Muscle of leg (tissue), 11 donors: ENCODE results near the gene PYY. TPM values are rescaled to one million over a fixed set of nuclear protein-coding genes. Genes with fewer than 3 reads are reported as not detected.
"Not testable (repeated sequence)": the region's sequence is repeated elsewhere in the genome, so short reads cannot be mapped to it uniquely, and the experiment has no call there.

Experiments
- DNase-seq: peaks from one replicate; pipeline ENCODE4 v3.0.0; 2013
- H3K27ac ChIP-seq: one replicate; pipeline ENCODE4 v1.5.1; 2013; ENCODE audit warnings: mild to moderate bottlenecking, low read length, control low read depth
- H3K27me3 ChIP-seq: one replicate; pipeline ENCODE4 v1.6.1; 2013; ENCODE audit warnings: low read length; ENCODE audit not compliant: control insufficient read depth, insufficient read depth
- H3K36me3 ChIP-seq: one replicate; pipeline ENCODE4 v1.6.1; 2013; ENCODE audit warnings: low read length; ENCODE audit not compliant: control insufficient read depth, insufficient read depth
- H3K4me1 ChIP-seq: one replicate; pipeline ENCODE4 v1.6.1; 2013; ENCODE audit warnings: low read length; ENCODE audit not compliant: control insufficient read depth, insufficient read depth
- H3K4me3 ChIP-seq: one replicate; pipeline ENCODE4 v1.5.1; 2013; ENCODE audit warnings: low read length, control low read depth
- H3K9me3 ChIP-seq: replicated peaks from 2 replicates; pipeline ENCODE4 v1.6.1; 2013; ENCODE audit warnings: low read depth, low read length; ENCODE audit not compliant: control insufficient read depth
- WGBS: methylation state at CpG from one replicate; pipeline ENCODE4 v1.1.5; 2013; ENCODE audit warnings: missing lambda C conversion rate; ENCODE audit not compliant: insufficient coverage; 5-methylcytosine and 5-hydroxymethylcytosine counted together
- polyA plus RNA-seq, 8 donors: library from polyadenylated mRNA; unstranded; fragments of 120-200 nt; gene quantifications; one replicate each; pipeline versions ENCODE4 v1.2.1 to v1.2.3, GENCODE V29; 2013; ENCODE audit warnings: inconsistent platforms in 1 of 8, low replicate concordance in 1 of 8; ENCODE audit not compliant: insufficient read length in 8 of 8, insufficient read depth in 1 of 8
- total RNA-seq: library from RNA; stranded (reverse); fragments of 120-200 nt; gene quantifications from one replicate; pipeline ENCODE4 v1.2.4, GENCODE V29; 2013

PYY gene
- total and polyA plus RNA-seq, 9 donors, result 0.17 to 0.80 TPM; not detected in 7

DNA sequence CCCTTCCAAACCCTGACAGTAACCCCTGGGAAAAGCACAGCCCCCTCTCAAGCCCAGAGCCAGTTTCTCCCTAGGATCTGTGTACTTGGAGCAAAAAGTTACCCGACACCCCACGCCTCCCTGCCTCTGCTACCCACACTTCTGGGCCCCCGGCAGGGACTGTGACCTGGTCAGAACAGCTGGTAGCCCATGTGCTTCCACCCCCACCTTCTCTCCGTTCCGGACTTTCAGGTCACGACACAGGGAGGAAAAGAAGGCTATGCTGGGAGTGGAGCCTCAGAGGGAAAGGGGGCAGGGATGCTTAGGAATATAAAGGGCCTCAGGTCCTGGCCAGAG is 17.8 kb downstream of the PYY start:
- no peak overlapping the region for H3K4me3 ChIP-seq
- H3K36me3 ChIP-seq, result no peaks in the 10 kb centered on the region
- 51% methylated on average over 2 of the region's 6 CpGs for WGBS
- peaks cover 28% of the 10 kb centered on the region for H3K27me3 ChIP-seq
- no peaks in the 10 kb centered on the region for H3K9me3 ChIP-seq
- DNase-seq, result no peak
- H3K27ac ChIP-seq, result no peak overlapping the region
- peaks cover 14% of the 10 kb centered on the region for H3K4me1 ChIP-seq

DNA sequence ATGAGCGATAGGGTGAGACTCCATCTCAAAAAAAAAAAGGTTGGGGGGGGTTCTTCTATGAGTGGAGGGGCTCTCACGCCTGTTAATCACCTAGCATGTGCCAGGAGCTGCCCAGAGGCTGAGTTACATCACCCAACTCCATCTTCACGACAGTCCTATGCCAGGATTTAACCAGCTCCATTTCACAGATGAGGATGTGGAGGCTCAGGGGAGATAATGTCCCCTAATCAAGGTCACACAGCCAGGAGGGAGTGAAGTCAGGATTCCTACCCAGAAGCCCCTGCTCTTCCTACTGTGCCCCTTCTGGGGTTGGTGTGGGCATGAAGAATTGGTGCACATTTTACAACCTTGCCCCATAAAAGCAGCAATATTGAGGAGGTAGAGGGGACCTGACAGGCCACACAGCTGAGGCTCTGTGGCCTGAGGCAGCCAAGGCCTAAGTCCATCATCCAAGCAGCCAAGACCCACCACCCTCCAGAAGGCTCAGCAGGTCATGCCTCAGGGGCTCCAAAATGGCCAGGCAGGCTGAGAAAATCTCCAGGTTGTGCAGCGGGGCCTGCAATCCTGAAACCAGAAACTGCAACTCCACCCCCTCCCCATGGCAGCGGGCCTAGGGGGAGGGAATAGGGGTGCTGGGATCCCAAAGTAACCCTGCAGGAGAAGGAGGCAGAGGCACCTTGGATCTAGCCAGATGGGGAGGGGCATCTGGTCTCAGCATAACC is 18.4 kb downstream of the PYY start:
- H3K36me3 ChIP-seq, result no peaks in the 10 kb centered on the region
- no peaks in the 10 kb centered on the region for H3K9me3 ChIP-seq
- H3K4me3 ChIP-seq, result no peak overlapping the region
- no CpG with 5 or more reads among the region's 5 CpGs for WGBS
- peaks cover 28% of the 10 kb centered on the region for H3K27me3 ChIP-seq
- peaks cover 14% of the 10 kb centered on the region for H3K4me1 ChIP-seq
- no peak overlapping the region for H3K27ac ChIP-seq
- DNase-seq, result no peak

DNA sequence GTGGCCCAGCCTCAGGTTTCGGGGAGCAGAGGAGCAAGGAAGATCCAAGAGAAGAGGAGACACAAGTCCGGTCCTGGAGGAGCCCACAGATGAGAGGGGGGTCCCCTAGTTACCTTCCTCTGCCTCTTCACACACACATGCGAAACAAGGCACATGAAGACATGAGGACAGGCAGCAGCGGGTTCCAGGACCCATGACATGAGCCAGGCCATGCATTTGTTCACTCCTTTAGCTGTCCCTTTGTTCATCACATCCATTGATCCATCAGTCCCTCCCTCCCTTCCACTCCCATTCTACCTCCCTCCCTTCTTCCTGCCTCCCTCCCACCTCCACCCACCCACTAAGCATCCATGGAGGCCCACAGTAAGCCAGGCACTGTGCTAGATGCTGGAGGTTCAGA is 20.8 kb downstream of the PYY start:
- H3K4me3 ChIP-seq, result no peak overlapping the region
- DNase-seq, result no peak
- H3K27me3 ChIP-seq, result peaks cover 21% of the 10 kb centered on the region
- WGBS, result 90% methylated on average over 2 of the region's 4 CpGs
- peaks cover 9% of the 10 kb centered on the region for H3K4me1 ChIP-seq
- H3K27ac ChIP-seq, result no peak overlapping the region
- H3K9me3 ChIP-seq, result no peaks in the 10 kb centered on the region
- no peaks in the 10 kb centered on the region for H3K36me3 ChIP-seq

DNA sequence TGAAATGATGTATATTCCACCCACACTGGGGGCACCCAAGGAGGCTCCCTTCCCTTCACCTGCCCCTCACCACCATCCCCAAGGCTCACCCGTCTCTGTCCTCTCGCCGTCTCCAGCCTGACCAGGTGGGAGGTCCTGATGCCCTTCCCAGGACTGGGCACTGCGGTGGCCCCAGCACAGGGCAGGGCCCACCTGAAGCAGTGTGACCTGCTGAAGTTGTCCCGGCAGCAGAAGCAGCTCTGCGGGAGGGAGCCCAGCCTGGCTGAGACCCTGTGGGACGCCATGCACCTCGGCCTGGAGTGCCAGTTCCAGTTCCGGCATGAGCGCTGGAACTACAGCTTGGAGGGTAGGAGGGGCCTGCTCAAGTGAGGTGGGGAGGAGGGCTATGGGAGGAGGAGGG is 21.4 kb downstream of the PYY start:
- H3K27ac ChIP-seq, result no peak overlapping the region
- H3K4me3 ChIP-seq, result no peak overlapping the region
- WGBS, result 74% methylated on average over 9 of the region's 10 CpGs
- H3K9me3 ChIP-seq, result no peaks in the 10 kb centered on the region
- H3K27me3 ChIP-seq, result peaks cover 21% of the 10 kb centered on the region
- DNase-seq, result no peak
- H3K4me1 ChIP-seq, result peaks cover 12% of the 10 kb centered on the region
- H3K36me3 ChIP-seq, result no peaks in the 10 kb centered on the region

DNA sequence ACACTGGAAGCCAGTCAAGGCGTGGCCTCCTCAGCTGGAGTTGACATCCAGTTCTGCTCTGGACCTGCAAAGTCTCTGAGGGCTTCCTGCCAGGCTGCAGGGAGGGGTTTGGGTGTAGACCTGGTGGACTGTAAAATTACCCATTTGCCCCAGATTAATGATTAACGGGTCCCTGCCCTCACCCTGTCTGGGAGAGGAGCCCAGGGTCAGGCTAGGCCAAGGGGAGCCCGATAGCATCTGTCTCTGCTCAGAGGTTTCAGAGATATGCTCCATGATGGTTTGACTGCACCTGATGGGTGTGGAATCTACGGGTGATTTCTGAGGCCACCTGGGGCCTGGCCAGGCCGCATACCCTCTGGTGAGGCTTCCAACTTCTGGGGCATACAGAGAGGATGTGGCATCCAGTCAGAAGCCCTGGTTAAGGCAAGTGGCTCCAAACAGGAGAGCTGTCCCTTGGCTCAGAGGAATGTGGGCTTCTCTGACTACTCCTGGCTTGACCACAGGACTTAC is 22.6 kb downstream of the PYY start:
- H3K27me3 ChIP-seq, result peaks cover 29% of the 10 kb centered on the region
- WGBS, result 65% methylated on average over 4 of the region's 5 CpGs
- no peak for DNase-seq
- no peak overlapping the region for H3K4me3 ChIP-seq
- H3K36me3 ChIP-seq, result no peaks in the 10 kb centered on the region
- H3K27ac ChIP-seq, result no peak overlapping the region
- peaks cover 18% of the 10 kb centered on the region for H3K4me1 ChIP-seq
- no peaks in the 10 kb centered on the region for H3K9me3 ChIP-seq

DNA sequence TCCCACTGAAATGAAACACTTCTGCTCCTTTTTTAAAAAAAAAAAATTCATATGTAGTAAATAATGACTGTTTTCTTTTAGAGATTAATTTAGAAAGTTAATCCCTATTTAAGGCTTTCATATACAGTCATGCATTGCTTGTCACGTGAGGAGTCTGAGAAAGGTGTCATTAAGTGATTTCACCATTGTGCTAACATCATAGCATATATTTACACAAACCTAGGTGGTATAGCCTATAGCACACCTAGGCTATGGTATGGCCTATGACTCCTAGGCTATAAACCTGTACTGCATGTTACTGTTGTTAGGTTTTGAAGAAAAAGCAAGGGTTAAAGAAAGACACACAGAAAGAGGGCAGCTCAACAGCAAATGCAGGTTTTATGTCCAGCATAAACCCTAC is 25.1 kb downstream of the PYY start:
- no peak for DNase-seq
- H3K27me3 ChIP-seq, result peaks cover 52% of the 10 kb centered on the region
- no CpG with 5 or more reads among the region's 1 CpG for WGBS

DNA sequence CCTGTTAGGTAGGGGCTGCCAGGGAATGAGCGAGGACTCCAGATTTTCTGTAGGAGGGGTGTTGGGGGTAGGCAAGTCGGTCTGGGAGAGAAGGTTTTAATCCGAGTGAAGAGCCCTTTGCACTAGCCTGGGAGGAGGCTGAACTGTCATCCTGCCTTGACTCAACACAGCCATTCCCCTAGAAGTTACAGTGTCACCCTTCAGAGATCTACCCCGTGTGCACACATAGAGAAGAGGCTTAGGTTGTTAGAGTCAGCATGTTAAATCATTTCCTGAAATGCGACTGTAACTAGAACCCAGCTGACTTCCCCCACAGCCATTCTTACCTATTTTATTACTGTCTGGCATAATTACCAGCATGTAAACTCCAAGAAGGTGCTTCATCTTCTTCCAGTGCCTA is 25.8 kb downstream of the PYY start:
- not testable (repeated sequence) for H3K27ac ChIP-seq, H3K9me3 ChIP-seq, H3K4me3 ChIP-seq, H3K36me3 ChIP-seq, DNase-seq
- no CpG with 5 or more reads among the region's 5 CpGs for WGBS
- H3K4me1 ChIP-seq, result peaks cover 12% of the 10 kb centered on the region
- peaks cover 55% of the 10 kb centered on the region for H3K27me3 ChIP-seq

More for the DNA sequence above, 25.1 kb downstream of the PYY start:
- Histone ChIP-seq H3K27ac (no peak overlapping the region), H3K9me3 (no peaks in the 10 kb centered on the region), H3K4me1 (peaks cover 12% of the 10 kb centered on the region), H3K36me3 (no peaks in the 10 kb centered on the region), H3K4me3 (no peak overlapping the region)

DNA sequence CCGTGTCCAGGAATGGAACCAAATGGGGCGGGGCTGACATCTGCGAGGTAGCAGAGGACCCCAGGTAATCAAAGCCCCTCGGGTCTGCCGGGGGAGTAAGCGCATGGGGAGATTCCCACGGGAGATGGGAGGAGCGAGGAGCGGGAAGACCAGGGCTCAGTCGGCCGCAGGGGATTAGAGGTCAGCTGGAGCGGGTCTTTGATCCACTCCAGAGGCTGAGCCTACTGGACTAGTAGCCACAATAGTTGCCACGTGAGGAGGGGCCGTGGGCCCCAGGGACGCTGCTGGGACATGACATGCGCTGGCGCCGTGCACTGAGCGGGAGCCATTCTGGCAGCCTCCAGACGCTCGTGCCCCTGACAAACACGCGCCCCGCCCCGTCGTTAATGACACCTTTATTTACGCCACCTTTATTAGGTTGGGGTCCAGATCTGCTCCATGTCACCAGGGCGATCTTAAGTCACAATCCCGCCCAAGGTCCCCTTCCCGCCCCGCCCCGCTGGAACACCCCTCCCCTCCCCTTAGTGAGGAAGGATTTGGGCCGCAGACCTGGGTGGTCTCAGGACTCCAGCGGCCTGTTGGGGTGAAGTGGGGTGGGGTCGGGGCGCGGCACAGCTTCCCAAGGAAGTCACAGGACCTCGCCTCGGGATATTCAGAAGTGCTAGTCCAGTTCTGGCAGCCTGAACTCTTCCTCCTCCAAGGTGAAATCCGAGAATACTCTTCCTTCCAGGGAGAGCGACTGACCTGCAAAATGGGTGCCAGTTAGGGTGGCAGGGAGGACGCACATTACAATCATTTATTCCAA is 26.5 kb downstream of the PYY start:
- H3K9me3 ChIP-seq, result no peaks in the 10 kb centered on the region
- peaks cover 12% of the 10 kb centered on the region for H3K4me1 ChIP-seq
- peaks cover 55% of the 10 kb centered on the region for H3K27me3 ChIP-seq
- H3K27ac ChIP-seq, result no peak overlapping the region
- H3K36me3 ChIP-seq, result no peaks in the 10 kb centered on the region
- H3K4me3 ChIP-seq, result no peak overlapping the region
- WGBS, result under 1% methylated on average over 27 of the region's 42 CpGs
- DNase-seq, result peak; percentile 32

DNA sequence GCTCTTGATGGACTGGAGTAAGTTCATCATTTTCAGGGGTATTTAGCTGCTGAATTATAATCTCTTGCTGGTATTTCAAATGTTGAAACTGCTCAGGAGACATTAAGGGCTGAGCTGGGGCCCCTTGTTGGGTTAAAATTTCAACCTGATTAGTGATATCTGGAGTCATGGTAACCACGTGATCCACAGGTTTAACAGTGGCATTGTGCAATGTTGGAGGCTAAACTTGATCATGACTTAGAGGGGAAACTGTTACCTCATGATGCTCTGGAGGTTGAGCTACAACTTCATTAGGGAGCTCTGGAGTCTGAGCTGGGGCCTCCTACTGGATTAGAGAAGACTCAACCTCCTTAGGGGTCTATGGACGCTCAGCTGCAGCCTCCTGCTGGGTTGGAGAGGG is 29.2 kb downstream of the PYY start:
- Histone ChIP-seq H3K9me3 (no peaks in the 10 kb centered on the region), H3K4me3 (no peak overlapping the region), H3K36me3 (no peaks in the 10 kb centered on the region), H3K27me3 (peaks cover 55% of the 10 kb centered on the region), H3K4me1 (peaks cover 12% of the 10 kb centered on the region), H3K27ac (no peak overlapping the region)
- DNase-seq, result no peak
- 40% methylated on average over 1 of the region's 2 CpGs for WGBS

DNA sequence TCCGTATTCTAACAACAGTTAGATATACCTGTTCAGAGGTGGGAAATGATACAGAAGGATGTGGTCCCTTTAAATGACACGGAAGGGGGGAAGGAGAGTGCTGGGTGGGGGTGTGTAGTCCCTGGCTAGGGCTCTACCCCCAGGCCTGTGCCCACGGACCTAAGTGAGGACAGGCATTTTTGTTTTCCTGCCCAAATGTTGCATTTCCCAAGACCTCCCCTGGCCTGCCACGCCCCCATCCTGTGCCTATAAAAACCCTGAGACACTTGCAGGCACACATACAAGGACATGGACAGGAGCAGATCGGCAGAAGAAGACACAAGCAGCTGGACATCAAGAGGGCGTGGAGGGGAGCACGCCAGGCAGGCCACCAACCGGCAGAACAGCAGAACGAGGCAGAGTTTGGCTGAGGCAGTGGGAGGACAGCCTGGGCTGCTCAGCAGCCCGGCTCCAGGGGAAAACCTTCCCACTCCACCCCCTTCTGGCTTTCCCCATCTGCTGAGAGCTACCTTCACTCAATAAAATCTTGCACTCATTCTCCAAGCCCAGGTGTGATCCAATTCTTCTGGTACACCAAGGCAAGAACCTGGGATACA is 33.1 kb downstream of the PYY start:
- no peak overlapping the region for H3K4me3 ChIP-seq
- H3K27ac ChIP-seq, result no peak overlapping the region
- 60% methylated on average over 8 of the region's 10 CpGs for WGBS
- peaks cover 54% of the 10 kb centered on the region for H3K27me3 ChIP-seq
- no peaks in the 10 kb centered on the region for H3K9me3 ChIP-seq
- peaks cover 4% of the 10 kb centered on the region for H3K4me1 ChIP-seq
- no peak for DNase-seq
- H3K36me3 ChIP-seq, result no peaks in the 10 kb centered on the region
